ENCODE results near the gene NDE1. TPM values are rescaled to one million over a fixed set of nuclear protein-coding genes. Genes with fewer than 3 reads are reported as not detected.

NDE1 gene
- total RNA-seq, 4 donors from 2014 or later, result 4.0 to 26.2 (median 11.9) TPM

- Histone ChIP-seq H3K36me3 (peaks cover 0 to 8% of the 10 kb centered on the region in 2 donors), H3K9me3 (no peaks in the 10 kb centered on the region), H3K27me3 (no peaks in the 10 kb centered on the region), H3K27ac (no peak overlapping the region), H3K4me1 (no peaks in the 10 kb centered on the region), H3K4me3 (no peak overlapping the region)
- ATAC-seq, result no peak
- in situ Hi-C loops (cut with MboI; ENCODE audit: low sequenced_read_pairs in 4 of 4) (no loop called here), intact Hi-C loops (cut with DNase I; ENCODE audit: low total_unique reads) (loop anchor here (10.0 kb wide), 1 partner anchor 153 kb away; no protein-coding TSS in a partner anchor)
- DNase-seq, result no peak
- TF ChIP-seq POLR2A (IDR thresholded peaks at IDR 0.05), result no peak
- TF ChIP-seq CTCF (IDR thresholded peaks at IDR 0.05 in 4 of 5, conservative IDR thresholded peaks at IDR 0.05 in 1 of 5), result no peak
These were observed 58.1 kb downstream of the NDE1 start for GRCh38 chr16:15708096-15708495.

DNA sequence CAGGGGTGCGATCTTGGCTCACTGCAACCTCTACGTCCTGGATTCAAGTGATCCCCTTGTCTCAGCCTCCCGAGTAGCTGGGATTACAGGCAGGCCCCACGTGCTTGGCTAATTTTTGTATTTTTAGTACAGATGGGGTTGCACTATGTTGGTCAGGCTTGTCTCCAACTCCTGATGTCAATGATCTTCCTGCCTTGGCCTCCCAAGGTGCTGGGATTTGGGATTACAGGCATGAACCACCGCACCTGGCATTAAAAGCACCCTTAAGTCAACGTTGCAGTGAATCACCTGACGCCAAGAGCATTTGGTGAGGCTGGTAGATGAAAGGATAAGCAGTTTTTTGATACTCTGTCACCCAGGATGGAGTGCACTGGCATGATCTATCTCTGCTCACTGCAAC lies 59.0 kb downstream of the NDE1 start:
- Histone ChIP-seq H3K9me3 (no peaks in the 10 kb centered on the region), H3K36me3 (peaks cover 0 to 8% of the 10 kb centered on the region in 2 donors), H3K27me3 (no peaks in the 10 kb centered on the region), H3K4me1 (no peaks in the 10 kb centered on the region), H3K27ac (no peak overlapping the region), H3K4me3 (no peak overlapping the region)
- in situ Hi-C loops (cut with MboI; ENCODE audit: low sequenced_read_pairs in 4 of 4), result no loop called here
- no peak for ATAC-seq
- intact Hi-C loops (cut with DNase I; ENCODE audit: low total_unique reads), result loop anchor here (10.0 kb wide), 1 partner anchor 154 kb away; no protein-coding TSS in a partner anchor
- no peak for DNase-seq
- TF ChIP-seq CTCF (IDR thresholded peaks at IDR 0.05 in 4 of 5, conservative IDR thresholded peaks at IDR 0.05 in 1 of 5) (no peak), POLR2A (IDR thresholded peaks at IDR 0.05) (no peak)

DNA sequence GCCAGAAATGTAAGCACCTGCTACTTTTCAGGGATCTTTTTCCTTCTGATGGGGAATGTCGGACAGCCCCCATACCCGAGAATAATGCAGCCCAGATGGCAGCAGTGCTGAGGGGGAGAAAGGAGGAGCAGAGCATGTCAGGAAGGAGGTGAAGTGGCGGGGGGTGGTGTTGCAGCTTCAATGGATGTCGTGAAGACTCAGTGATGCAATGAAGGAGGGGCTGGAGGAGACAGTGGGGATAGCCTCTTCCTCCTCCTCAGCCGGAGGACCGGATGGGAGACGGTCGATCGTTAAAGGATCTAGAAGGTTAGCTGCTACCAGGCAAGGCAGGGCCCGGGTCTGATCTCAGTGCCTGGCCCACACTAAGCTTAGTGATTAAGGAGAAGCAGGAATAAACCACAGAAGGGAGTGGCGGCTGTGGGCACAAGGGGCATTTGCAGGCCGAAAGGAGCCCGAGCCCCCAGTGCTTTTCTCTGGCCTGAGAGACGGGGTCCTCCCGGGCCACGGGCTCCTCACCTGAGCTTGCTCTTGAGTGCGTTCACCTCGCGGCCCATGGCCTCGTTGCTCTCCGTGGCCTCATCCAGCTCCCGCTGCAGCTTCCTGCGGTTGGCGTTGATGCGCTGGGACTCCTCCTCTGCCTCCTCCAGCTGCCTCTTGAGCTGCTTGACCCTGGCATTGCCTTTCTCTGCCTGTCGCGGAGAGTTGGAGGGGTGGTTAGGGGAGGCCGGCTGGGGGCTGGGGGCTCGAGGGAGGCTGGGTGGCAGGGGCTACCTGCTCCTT lies 64.5 kb downstream of the NDE1 start:
- no peaks in the 10 kb centered on the region for H3K9me3 ChIP-seq
- no peaks in the 10 kb centered on the region for H3K4me1 ChIP-seq
- in situ Hi-C loops (cut with MboI; ENCODE audit: low sequenced_read_pairs in 4 of 4), result no loop called here

GRCh38 chr16:15715221-15715620 lies 65.2 kb downstream of the NDE1 start:
- intact Hi-C loops (cut with DNase I; ENCODE audit: low total_unique reads), result no loop called here
- Histone ChIP-seq H3K4me3 (no peak overlapping the region), H3K36me3 (peaks cover 0 to 2% of the 10 kb centered on the region in 2 donors), H3K9me3 (no peaks in the 10 kb centered on the region), H3K4me1 (no peaks in the 10 kb centered on the region), H3K27ac (no peak overlapping the region), H3K27me3 (no peaks in the 10 kb centered on the region)
- ATAC-seq (no peak), DNase-seq (no peak)
- no peak for TF ChIP-seq CTCF (IDR thresholded peaks at IDR 0.05 in 4 of 5, conservative IDR thresholded peaks at IDR 0.05 in 1 of 5)
- no peak for TF ChIP-seq POLR2A (IDR thresholded peaks at IDR 0.05)
- in situ Hi-C loops (cut with MboI; ENCODE audit: low sequenced_read_pairs in 4 of 4), result no loop called here

More for the DNA sequence above, 64.5 kb downstream of the NDE1 start:
- no peak overlapping the region for H3K27ac ChIP-seq
- no peak overlapping the region for H3K4me3 ChIP-seq
- TF ChIP-seq POLR2A (IDR thresholded peaks at IDR 0.05) (no peak), CTCF (IDR thresholded peaks at IDR 0.05 in 4 of 5, conservative IDR thresholded peaks at IDR 0.05 in 1 of 5) (no peak)
- H3K27me3 ChIP-seq, result no peaks in the 10 kb centered on the region
- intact Hi-C loops (cut with DNase I; ENCODE audit: low total_unique reads), result no loop called here
- DNase-seq (no peak), ATAC-seq (no peak)
- H3K36me3 ChIP-seq, result peaks cover 0 to 8% of the 10 kb centered on the region in 2 donors

Measured in gastrocnemius medialis (tissue), 4 donors.